Adipocyte (in vitro differentiated cells): ENCODE results near the gene EPB41.
"Not testable (repeated sequence)": the region's sequence is repeated elsewhere in the genome, so short reads cannot be mapped to it uniquely, and the experiment has no call there.

Experiments used
- DNase-seq: peaks from one replicate; pipeline ENCODE4 v3.0.0-alpha.2; 2015; ENCODE audit warnings: low read depth
- H3K27me3 ChIP-seq: replicated peaks from 2 replicates; pipeline ENCODE4 v1.7.0; 2013; ENCODE audit warnings: mild to moderate bottlenecking, low read length, moderate library complexity; ENCODE audit not compliant: control insufficient read depth, insufficient read depth
- H3K36me3 ChIP-seq: 2 replicates; pipeline ENCODE4 v1.7.0; 2013; ENCODE audit warnings: low read length, mild to moderate bottlenecking, moderate library complexity; ENCODE audit not compliant: control insufficient read depth, insufficient read depth, severe bottlenecking
- H3K4me1 ChIP-seq: 2 replicates; pipeline ENCODE4 v1.7.0; 2013; ENCODE audit warnings: mild to moderate bottlenecking, low read length, moderate library complexity; ENCODE audit not compliant: control insufficient read depth, insufficient read depth
- H3K4me3 ChIP-seq: 2 replicates; pipeline ENCODE4 v1.7.0; 2013; ENCODE audit warnings: mild to moderate bottlenecking, low read length, moderate library complexity
- H3K9ac ChIP-seq: 2 replicates; pipeline ENCODE4 v1.7.0; 2013; ENCODE audit warnings: mild to moderate bottlenecking, low read length, moderate library complexity
- H3K9me3 ChIP-seq: 2 replicates; pipeline ENCODE4 v1.7.0; 2013; ENCODE audit warnings: mild to moderate bottlenecking, low read length, moderate library complexity; ENCODE audit not compliant: control insufficient read depth

The EPB41 gene

DNA sequence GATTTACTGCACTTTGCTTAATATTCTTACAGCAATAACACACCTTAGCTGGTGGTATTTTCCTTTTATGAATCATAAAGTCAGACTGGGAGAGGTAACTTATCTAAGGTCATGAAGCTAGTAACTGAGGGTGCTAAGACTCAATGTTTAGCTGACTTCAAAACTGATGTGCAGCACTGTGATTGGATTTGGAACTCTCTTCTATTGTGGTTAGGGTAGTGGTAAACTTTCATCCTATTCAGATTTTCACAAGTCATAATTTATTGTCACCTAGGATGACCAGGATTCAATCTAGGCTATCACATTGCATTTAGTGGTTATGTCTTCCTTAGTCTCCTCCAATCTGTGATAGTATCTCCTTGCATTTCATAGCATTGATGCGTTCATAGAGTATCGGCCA is 18.9 kb downstream of the EPB41 start:
- no peak for DNase-seq
- peaks cover 4% of the 10 kb centered on the region for H3K9me3 ChIP-seq
- H3K4me3 ChIP-seq, result no peak overlapping the region
- no peaks in the 10 kb centered on the region for H3K27me3 ChIP-seq
- H3K4me1 ChIP-seq, result peaks cover 6% of the 10 kb centered on the region
- no peak overlapping the region for H3K9ac ChIP-seq
- H3K36me3 ChIP-seq, result no peaks in the 10 kb centered on the region

DNA sequence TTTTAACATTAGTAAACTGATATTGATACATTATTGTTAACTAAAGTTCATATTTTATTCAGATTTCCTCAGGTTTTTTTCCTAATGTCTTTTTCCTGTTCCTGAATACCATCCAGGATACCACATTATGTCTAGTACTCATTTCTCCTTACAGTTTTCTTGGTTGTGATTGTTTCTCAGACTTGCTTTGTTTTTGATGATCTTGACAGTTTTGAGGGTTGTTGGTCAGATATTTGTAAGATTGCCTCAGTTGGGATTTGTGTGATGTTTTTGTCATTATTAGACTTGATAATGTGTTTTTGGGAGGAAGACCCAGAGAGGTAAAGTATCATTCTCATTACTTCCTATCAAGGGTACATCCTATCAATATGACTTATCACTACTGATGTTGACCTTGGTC is 19.5 kb downstream of the EPB41 start:
- H3K9me3 ChIP-seq, result peaks cover 4% of the 10 kb centered on the region
- DNase-seq, result no peak
- no peak overlapping the region for H3K4me3 ChIP-seq
- H3K36me3 ChIP-seq, result no peaks in the 10 kb centered on the region
- H3K4me1 ChIP-seq, result no peaks in the 10 kb centered on the region
- no peaks in the 10 kb centered on the region for H3K27me3 ChIP-seq
- H3K9ac ChIP-seq, result no peak overlapping the region

DNA sequence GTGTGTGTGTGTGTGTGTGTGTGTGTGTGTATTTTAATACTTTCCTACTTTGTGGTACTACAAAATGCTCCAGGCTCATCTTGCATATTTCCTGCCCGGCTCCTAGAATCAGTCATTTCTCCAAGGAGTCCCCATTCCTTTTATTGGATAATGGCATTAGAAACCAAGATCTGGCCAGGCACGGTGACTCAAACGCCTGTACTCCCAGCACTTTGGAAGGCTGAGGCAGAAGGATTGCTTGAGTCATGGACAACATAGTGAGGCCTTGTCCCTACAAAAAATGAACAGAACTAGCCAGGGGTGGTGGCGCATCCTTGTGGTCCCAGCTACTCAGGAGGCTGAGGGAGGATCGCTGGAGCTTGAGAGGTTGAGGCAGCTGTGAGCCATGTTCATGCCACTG is 20.3 kb downstream of the EPB41 start:
- Histone ChIP-seq H3K4me1 (no peaks in the 10 kb centered on the region), H3K9me3 (peaks cover 4% of the 10 kb centered on the region), H3K36me3 (no peaks in the 10 kb centered on the region), H3K4me3 (no peak overlapping the region), H3K27me3 (no peaks in the 10 kb centered on the region), H3K9ac (no peak overlapping the region)
- DNase-seq, result no peak

DNA sequence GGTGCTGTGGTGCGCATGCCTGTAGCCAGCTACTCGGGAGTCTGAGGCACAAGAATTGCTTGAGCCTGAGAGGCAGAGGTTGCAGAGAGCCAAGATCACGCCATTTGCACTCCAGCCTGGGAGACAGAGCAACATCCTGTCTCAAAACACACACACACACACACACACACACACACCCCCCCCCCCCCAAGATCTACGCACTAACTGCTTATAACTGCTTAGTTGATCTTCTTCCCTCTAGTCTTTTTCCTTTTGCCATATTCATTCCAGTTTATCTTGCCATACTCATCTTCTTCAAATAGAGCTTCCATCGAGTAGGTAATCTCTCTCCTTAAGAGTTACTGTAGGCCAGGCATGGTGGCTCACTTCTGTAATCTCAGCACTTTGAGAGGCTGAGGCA is 20.9 kb downstream of the EPB41 start:
- H3K27me3 ChIP-seq, result no peaks in the 10 kb centered on the region
- H3K4me1 ChIP-seq, result no peaks in the 10 kb centered on the region
- DNase-seq, result no peak
- H3K9ac ChIP-seq, result no peak overlapping the region
- no peaks in the 10 kb centered on the region for H3K36me3 ChIP-seq
- no peak overlapping the region for H3K4me3 ChIP-seq
- peaks cover 4% of the 10 kb centered on the region for H3K9me3 ChIP-seq

DNA sequence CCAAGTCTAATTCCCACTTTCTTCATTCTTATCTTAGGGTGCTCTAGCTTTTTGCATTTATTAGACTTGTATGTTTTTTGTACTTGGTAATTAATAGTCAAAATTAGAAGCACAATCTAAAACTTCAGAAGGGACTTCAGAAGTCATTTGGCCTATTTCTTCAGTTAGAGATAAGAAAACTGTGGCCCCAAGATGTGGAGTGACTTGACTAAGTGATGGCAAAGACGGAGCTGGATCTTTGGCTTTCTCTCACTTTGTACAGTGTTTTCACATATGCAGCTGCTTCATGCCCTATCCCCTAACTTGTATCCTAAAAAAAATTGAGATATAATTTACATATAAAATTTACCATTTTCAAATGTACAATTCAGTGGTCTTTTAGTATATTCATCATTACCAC is 21.7 kb downstream of the EPB41 start:
- Histone ChIP-seq H3K9me3 (peaks cover 4% of the 10 kb centered on the region), H3K36me3 (no peaks in the 10 kb centered on the region), H3K4me3 (no peak overlapping the region), H3K4me1 (no peaks in the 10 kb centered on the region), H3K27me3 (no peaks in the 10 kb centered on the region), H3K9ac (no peak overlapping the region)
- no peak for DNase-seq

DNA sequence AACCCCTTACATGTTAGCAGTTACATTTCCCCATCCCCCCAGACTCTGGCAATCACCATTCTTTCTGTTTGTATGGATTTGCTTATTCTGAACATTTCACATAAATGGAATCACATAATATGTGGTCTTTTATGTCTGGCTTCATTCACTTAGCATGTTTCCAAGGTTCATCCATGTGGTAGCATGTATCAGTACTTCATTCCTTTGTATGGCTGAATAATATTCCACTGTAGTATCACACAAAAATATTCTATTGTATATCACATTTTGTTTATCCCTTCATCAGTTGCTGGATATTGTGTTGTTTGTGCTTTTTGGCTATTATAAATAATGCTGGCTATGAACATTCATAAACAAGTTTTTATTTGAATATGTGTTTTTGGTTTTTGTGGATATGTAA is 22.2 kb downstream of the EPB41 start:
- peaks cover 4% of the 10 kb centered on the region for H3K9me3 ChIP-seq
- no peaks in the 10 kb centered on the region for H3K36me3 ChIP-seq
- DNase-seq, result no peak
- H3K4me1 ChIP-seq, result no peaks in the 10 kb centered on the region
- no peaks in the 10 kb centered on the region for H3K27me3 ChIP-seq
- H3K4me3 ChIP-seq, result no peak overlapping the region
- no peak overlapping the region for H3K9ac ChIP-seq

DNA sequence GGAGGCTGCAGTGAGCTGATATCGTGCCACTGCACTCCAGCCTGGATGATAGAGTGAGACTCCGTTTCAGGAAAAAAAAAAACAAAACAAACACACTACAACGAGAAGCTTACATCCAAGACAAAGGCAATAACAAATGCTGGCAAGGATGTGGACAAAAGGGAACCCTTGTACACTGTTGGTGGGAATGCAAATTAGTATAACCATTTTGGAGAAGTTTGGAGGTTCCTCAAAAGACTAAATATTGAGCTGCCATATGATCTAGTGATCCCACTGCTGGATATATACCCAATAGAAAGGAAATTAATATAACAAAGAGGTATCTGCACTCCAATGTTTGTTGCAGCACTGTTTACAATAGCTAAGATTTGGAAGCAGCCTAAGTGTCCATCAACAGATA is 29.2 kb downstream of the EPB41 start:
- not testable (repeated sequence) for H3K9me3 ChIP-seq, DNase-seq, H3K4me3 ChIP-seq, H3K4me1 ChIP-seq, H3K27me3 ChIP-seq, H3K36me3 ChIP-seq, H3K9ac ChIP-seq

DNA sequence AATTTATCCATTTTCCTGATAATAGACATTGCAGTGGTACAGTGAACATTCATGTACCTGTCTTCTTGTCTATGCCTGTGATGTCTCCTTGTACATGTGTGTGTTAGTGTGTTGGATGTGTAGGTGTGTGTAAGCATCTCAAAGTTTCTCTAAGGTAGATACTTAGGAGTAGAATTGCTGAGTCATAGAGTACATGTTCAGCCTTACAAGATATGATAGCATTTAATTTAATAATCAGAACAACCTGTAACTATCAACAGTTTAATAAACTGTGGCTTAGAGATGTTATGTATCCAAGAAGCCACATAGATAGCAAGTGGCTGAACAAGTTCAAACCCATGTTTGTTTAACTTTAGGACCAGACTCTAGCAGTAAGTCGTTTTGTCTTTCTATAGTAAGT is 35.6 kb downstream of the EPB41 start:
- H3K27me3 ChIP-seq, result no peaks in the 10 kb centered on the region
- no peaks in the 10 kb centered on the region for H3K36me3 ChIP-seq
- peaks cover 17% of the 10 kb centered on the region for H3K4me1 ChIP-seq
- DNase-seq, result no peak
- H3K4me3 ChIP-seq, result no peak overlapping the region
- H3K9me3 ChIP-seq, result no peaks in the 10 kb centered on the region
- H3K9ac ChIP-seq, result no peak overlapping the region

DNA sequence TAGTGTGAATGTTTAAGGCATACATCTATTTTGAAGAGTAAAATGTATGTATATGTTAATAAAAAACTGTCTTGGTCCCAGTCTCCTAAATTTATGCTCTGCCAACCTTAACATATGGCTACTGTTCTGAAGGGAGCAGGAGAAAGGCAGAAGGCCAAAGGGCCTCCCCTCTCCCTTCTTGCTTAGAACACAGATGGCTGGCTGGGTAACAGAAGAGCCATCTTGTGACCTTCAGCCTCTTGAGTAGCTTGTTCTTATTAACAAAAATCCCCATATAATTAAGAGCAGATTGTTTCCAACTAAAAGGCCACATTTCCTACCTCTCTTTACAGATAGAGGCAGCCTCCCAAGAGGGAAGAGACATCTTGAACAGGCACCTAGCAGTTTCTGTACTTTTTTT is 36.1 kb downstream of the EPB41 start:
- DNase-seq, result no peak
- H3K36me3 ChIP-seq, result no peaks in the 10 kb centered on the region
- H3K9me3 ChIP-seq, result no peaks in the 10 kb centered on the region
- no peak overlapping the region for H3K4me3 ChIP-seq
- no peaks in the 10 kb centered on the region for H3K27me3 ChIP-seq
- H3K9ac ChIP-seq, result no peak overlapping the region
- H3K4me1 ChIP-seq, result peaks cover 17% of the 10 kb centered on the region

DNA sequence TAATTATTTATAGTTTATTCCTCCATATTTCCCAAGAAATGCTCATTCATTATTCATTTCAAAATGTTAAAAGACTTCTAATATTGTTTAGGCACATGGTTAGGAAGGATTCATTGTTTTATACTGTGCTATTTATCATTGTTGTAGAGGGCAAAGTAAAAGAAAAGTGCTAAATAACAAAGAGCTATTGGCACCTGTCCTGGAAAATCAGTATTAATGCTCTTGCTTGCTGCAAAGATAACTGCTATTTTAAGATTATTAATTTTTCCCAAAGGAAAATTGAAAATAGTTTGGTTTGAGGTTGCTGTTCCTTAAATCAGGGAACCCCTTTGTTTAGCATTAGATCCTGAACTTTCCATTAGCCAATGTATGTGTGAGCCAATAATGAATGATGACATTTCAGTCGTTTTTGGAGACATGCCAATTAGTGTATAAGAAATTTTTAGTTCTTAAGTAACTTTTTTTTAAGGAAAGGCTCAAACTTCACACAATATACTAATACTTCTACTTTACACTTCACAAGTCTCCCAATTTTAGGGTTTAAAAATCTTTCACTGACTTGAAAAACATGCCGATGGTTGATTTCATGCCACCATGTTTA is 39.9 kb downstream of the EPB41 start:
- Histone ChIP-seq H3K36me3 (no peaks in the 10 kb centered on the region), H3K4me3 (no peak overlapping the region), H3K9me3 (no peaks in the 10 kb centered on the region), H3K27me3 (no peaks in the 10 kb centered on the region), H3K9ac (no peak overlapping the region), H3K4me1 (peaks cover 17% of the 10 kb centered on the region)
- no peak for DNase-seq

DNA sequence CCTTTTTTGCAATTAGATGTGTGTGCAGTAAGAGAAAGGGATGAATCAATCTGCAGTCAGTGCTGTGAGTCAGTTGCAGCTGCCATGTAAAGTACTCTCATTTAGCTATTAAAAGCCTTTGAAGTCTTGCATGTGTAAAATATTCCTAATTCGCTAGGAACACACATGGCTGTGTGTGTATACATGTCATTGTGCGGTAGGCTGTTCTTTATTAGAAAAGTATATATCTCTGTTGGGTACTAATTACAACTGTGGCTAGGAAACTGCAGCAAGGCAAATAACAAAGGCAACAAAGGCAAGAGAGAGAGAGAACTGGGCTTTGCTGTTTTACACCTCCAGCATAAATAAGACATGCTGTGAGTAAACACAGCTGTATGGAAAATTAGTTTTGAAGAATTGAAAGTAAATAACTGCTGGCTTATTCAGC is 41.7 kb downstream of the EPB41 start:
- Histone ChIP-seq H3K27me3 (no peaks in the 10 kb centered on the region), H3K4me3 (no peak overlapping the region), H3K4me1 (peaks cover 17% of the 10 kb centered on the region), H3K9ac (no peak overlapping the region), H3K9me3 (no peaks in the 10 kb centered on the region), H3K36me3 (no peaks in the 10 kb centered on the region)
- DNase-seq, result no peak

DNA sequence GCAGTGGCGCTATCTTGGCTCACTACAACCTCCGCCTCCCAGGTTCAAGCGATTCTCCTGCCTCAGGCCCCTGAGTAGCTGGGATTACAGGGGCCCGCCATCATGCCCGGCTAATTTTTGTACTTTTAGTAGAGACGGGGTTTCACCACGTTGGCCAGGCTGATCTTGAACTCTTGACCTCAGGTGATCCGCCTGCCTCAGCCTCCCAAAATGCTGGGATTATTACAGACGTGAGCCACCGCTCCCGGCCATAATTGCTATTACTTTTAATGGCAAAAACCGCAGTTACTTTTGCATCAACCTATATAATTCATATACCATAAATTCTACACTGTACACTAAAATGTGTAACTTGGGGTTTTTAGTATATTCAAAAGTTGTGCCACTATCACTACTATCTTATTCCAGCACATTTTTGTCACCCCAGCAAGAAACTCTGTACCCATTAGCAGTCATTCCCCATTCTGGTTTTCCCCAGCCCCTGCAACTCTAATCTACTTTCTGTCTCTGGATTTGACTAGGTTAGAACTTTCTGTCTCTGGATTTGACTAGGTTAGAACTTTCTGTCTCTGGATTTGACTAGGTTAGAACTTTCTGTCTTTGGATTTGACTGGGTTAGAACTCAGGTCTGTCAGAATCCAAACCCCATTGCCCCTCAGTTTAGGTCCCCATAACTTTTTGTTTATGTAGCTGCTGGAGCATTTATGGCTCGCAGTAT is 47.9 kb downstream of the EPB41 start:
- H3K9me3 ChIP-seq, DNase-seq, H3K9ac ChIP-seq, H3K27me3 ChIP-seq, H3K36me3 ChIP-seq, H3K4me3 ChIP-seq: not testable (repeated sequence)
- peaks cover 17% of the 10 kb centered on the region for H3K4me1 ChIP-seq
